CD4-positive, alpha-beta memory T cell (primary cell): ENCODE measurements around the gene RGS10. TPM values are rescaled to one million over a fixed set of nuclear protein-coding genes. Genes with fewer than 3 reads are reported as not detected.

Experiments used
- CTCF ChIA-PET: fragments of 350-600 bp; sonication (Branson Sonifier 250); formaldehyde crosslinking; loops from one replicate; lab custom pipeline; 2021; ENCODE audit warnings: inconsistent platforms; ENCODE audit not compliant: partially characterized antibody; lab: Charles Lee
- POLR2A ChIA-PET: fragments of 350-600 bp; sonication (Branson Sonifier 250); formaldehyde crosslinking; loops from one replicate; lab custom pipeline; 2021; ENCODE audit not compliant: partially characterized antibody; lab: Charles Lee
- DNase-seq, 5 donors: peaks; one replicate each; pipeline versions ENCODE4 v3.0.0 to v3.0.0-alpha.2; 2020 to 2022; ENCODE audit warnings: mixed read lengths in 1 of 5
- H3K27ac ChIP-seq: one replicate; pipeline ENCODE4 v1.7.0; 2013; ENCODE audit warnings: low read depth, low read length
- H3K27me3 ChIP-seq: 2 replicates; pipeline ENCODE4 v1.7.0; 2013; ENCODE audit warnings: mild to moderate bottlenecking, low read length, moderate library complexity; ENCODE audit not compliant: insufficient read depth
- H3K36me3 ChIP-seq: 2 replicates; pipeline ENCODE4 v1.7.0; 2013; ENCODE audit warnings: mild to moderate bottlenecking, low read length, moderate library complexity; ENCODE audit not compliant: insufficient read depth
- H3K4me1 ChIP-seq: 2 replicates; pipeline ENCODE4 v1.7.0; 2013; ENCODE audit warnings: mild to moderate bottlenecking, low read length, moderate library complexity; ENCODE audit not compliant: insufficient read depth
- H3K4me3 ChIP-seq, 2 donors: one replicate each; pipeline ENCODE4 v1.7.0; 2013; ENCODE audit warnings: low read length in 2 of 2, mild to moderate bottlenecking in 1 of 2
- H3K9me3 ChIP-seq, 2 donors: one replicate each; pipeline ENCODE4 v1.7.0; 2013; ENCODE audit warnings: low read length in 2 of 2, control low read depth in 1 of 2; ENCODE audit not compliant: control insufficient read depth in 1 of 2
- H3K27ac Mint-ChIP-seq, 7 donors: one replicate each; pipeline ENCODE4 v1.8.0; 2020 to 2021; ENCODE audit warnings: mixed read lengths in 7 of 7, mild to moderate bottlenecking in 6 of 7, inconsistent platforms in 3 of 7, moderate library complexity in 3 of 7
- H3K27me3 Mint-ChIP-seq, 2 donors: one replicate each; pipeline ENCODE4 v1.8.0; 2020 to 2021; ENCODE audit warnings: mixed read lengths in 2 of 2
- H3K36me3 Mint-ChIP-seq, 2 donors: one replicate each; pipeline ENCODE4 v1.8.0; 2020 to 2021; ENCODE audit warnings: mixed read lengths in 2 of 2, inconsistent platforms in 1 of 2, mild to moderate bottlenecking in 1 of 2
- H3K4me1 Mint-ChIP-seq, 4 donors: one replicate each; pipeline ENCODE4 v1.8.0; 2020 to 2021; ENCODE audit warnings: mixed read lengths in 4 of 4, mild to moderate bottlenecking in 1 of 4
- H3K4me3 Mint-ChIP-seq, 8 donors: one replicate each; pipeline ENCODE4 v1.8.0; 2020 to 2021; ENCODE audit warnings: mixed read lengths in 8 of 8, mild to moderate bottlenecking in 7 of 8, moderate library complexity in 6 of 8, inconsistent platforms in 3 of 8
- H3K9me3 Mint-ChIP-seq, 8 donors: one replicate each; pipeline ENCODE4 v1.8.0; 2020 to 2021; ENCODE audit warnings: mixed read lengths in 8 of 8, mild to moderate bottlenecking in 5 of 8, inconsistent platforms in 3 of 8, moderate library complexity in 1 of 8
- intact Hi-C: fragments of 100-400 bp; cut with micrococcal nuclease; formaldehyde crosslinking; loops from one replicate; pipeline ENCODE4 v1.15.1; 2023
- polyA plus RNA-seq, 2 donors: library from polyadenylated mRNA; unstranded; fragments of 300-500 nt; fragmentation: Illumina TruSeq; gene quantifications; one replicate each; pipeline ENCODE4 v1.2.3, GENCODE V29; 2021
- total RNA-seq, 2 experiments: library from RNA; stranded (reverse); gene quantifications; one replicate each; pipeline ENCODE4 v1.2.3, GENCODE V29; 2021

RGS10 gene
- total RNA-seq (100 to 1,000 TPM; 115 to 122 TPM), polyA plus RNA-seq (100 to 1,000 TPM; 153 to 187 TPM)

GRCh38 chr10:119542357-119542987 lies at the start of gene RGS10:
Gene RGS10, minus strand, starts transcription at chr10:119542719. Its CDS starts 81 bp downstream, at chr10:119542638.
- ChIA-PET CTCF (interaction anchor here (0.6 to 5.1 kb wide), 39 partner anchors 8 to 494 kb away, joined by 3 to 57 read pairs (median 5); partner anchors contain the start of gene GRK5), POLR2A (interaction anchor here (0.6 to 7.7 kb wide), 35 partner anchors 10 to 788 kb away, joined by 3 to 107 read pairs (median 6); partner anchors contain the start of genes BAG3, CACUL1, GRK5 and MCMBP)
- no peaks in the 10 kb centered on the region for H3K9me3 ChIP-seq
- no peaks in the 10 kb centered on the region for H3K36me3 ChIP-seq
- no peaks in the 10 kb centered on the region for H3K27me3 ChIP-seq
- H3K4me3 ChIP-seq = peak within 1 kb of the TSS; percentile 30 to 88
- Mint-ChIP-seq H3K27me3 (no peaks in the 10 kb centered on the region), H3K4me1 (peaks cover 35 to 50% (median 45%) of the 10 kb centered on the region in 4 donors), H3K4me3 (peak within 1 kb of the TSS; percentile 94 to 98 (median 95)), H3K9me3 (peaks cover 0 to 1% (median 0%) of the 10 kb centered on the region in 8 donors), H3K27ac (peak within 1 kb of the TSS; percentile 83 to 96 (median 95)), H3K36me3 (peaks cover 0 to 10% of the 10 kb centered on the region in 2 donors)
- intact Hi-C loops = loop anchor here (1.0 to 5.0 kb wide), 9 partner anchors 26 to 785 kb away; partner anchors contain the start of genes MCMBP and TIAL1
- peak; percentile 75 to 81 (median 77) for DNase-seq
- H3K27ac ChIP-seq = peak within 1 kb of the TSS; percentile 57
- H3K4me1 ChIP-seq = peaks cover 50% of the 10 kb centered on the region

GRCh38 chr10:119588071-119588470 lies 45.6 kb upstream of the RGS10 start:
- peaks cover 9 to 20% of the 10 kb centered on the region in 2 donors for H3K36me3 Mint-ChIP-seq
- peaks cover 23 to 38% (median 30%) of the 10 kb centered on the region in 4 donors for H3K4me1 Mint-ChIP-seq

GRCh38 chr10:119578355-119578754 lies 35.8 kb upstream of the RGS10 start:
- Mint-ChIP-seq H3K4me3 (no peak overlapping the region), H3K27ac (no peak overlapping the region), H3K4me1 (peaks cover 17 to 26% (median 23%) of the 10 kb centered on the region in 4 donors), H3K9me3 (no peaks in the 10 kb centered on the region), H3K27me3 (no peaks in the 10 kb centered on the region), H3K36me3 (peaks cover 48 to 67% of the 10 kb centered on the region in 2 donors)
- intact Hi-C loops = no loop called here
- Histone ChIP-seq H3K27ac (no peak overlapping the region), H3K9me3 (no peaks in the 10 kb centered on the region), H3K36me3 (peaks cover 50% of the 10 kb centered on the region), H3K27me3 (no peaks in the 10 kb centered on the region), H3K4me3 (no peak overlapping the region), H3K4me1 (peaks cover 29% of the 10 kb centered on the region)
- no peak for DNase-seq
- ChIA-PET CTCF (no interaction called here), POLR2A (no interaction called here)

More at GRCh38 chr10:119588071-119588470, 45.6 kb upstream of the RGS10 start:
- Histone ChIP-seq H3K4me3 (no peak overlapping the region), H3K27me3 (no peaks in the 10 kb centered on the region), H3K36me3 (peaks cover 26% of the 10 kb centered on the region), H3K27ac (no peak overlapping the region), H3K9me3 (no peaks in the 10 kb centered on the region), H3K4me1 (peaks cover 72% of the 10 kb centered on the region)
- CTCF ChIA-PET = interaction anchor here (1.2 kb wide), 1 partner anchor 99 kb away, joined by 4 read pairs; no protein-coding TSS in a partner anchor
- no peak for DNase-seq
- POLR2A ChIA-PET = interaction anchor here (0.5 to 0.8 kb wide), 2 partner anchors 14 to 508 kb away, joined by 3 read pairs; partner anchors contain the start of gene EIF3A
- no peak overlapping the region for H3K4me3 Mint-ChIP-seq
- intact Hi-C loops = no loop called here
- H3K27me3 Mint-ChIP-seq = no peaks in the 10 kb centered on the region
- no peaks in the 10 kb centered on the region for H3K9me3 Mint-ChIP-seq
- no peak overlapping the region for H3K27ac Mint-ChIP-seq

- Histone ChIP-seq H3K9me3 (no peaks in the 10 kb centered on the region), H3K27me3 (no peaks in the 10 kb centered on the region), H3K4me1 (peaks cover 24% of the 10 kb centered on the region), H3K27ac (peak overlapping the region; percentile 34), H3K4me3 (no peak overlapping the region), H3K36me3 (peaks cover 44% of the 10 kb centered on the region)
- intact Hi-C loops = no loop called here
- H3K9me3 Mint-ChIP-seq = no peaks in the 10 kb centered on the region
- peaks cover 44 to 58% of the 10 kb centered on the region in 2 donors for H3K36me3 Mint-ChIP-seq
- H3K27me3 Mint-ChIP-seq = no peaks in the 10 kb centered on the region
- H3K4me3 Mint-ChIP-seq = peak overlapping the region in 2 of 8 donors; percentile 28 to 68
- peak overlapping the region; percentile 38 to 96 (median 63) for H3K27ac Mint-ChIP-seq
- H3K4me1 Mint-ChIP-seq = peaks cover 15 to 20% (median 17%) of the 10 kb centered on the region in 4 donors
- peak in 4 of 5 donors; percentile 15 to 19 (median 16) for DNase-seq
- ChIA-PET CTCF (interaction anchor here (0.6 to 1.2 kb wide), 2 partner anchors 10 to 35 kb away, joined by 3 to 4 read pairs; no protein-coding TSS in a partner anchor), POLR2A (interaction anchor here (0.9 to 2.4 kb wide), 3 partner anchors 17 to 367 kb away, joined by 3 to 7 read pairs (median 4); partner anchors contain the start of gene RGS10)
These were observed 33.5 kb upstream of the RGS10 start for GRCh38 chr10:119575991-119576390.

- peak overlapping the region; percentile 34 for H3K27ac ChIP-seq
- peaks cover 24% of the 10 kb centered on the region for H3K4me1 ChIP-seq
- H3K36me3 ChIP-seq = peaks cover 44% of the 10 kb centered on the region
- no peaks in the 10 kb centered on the region for H3K27me3 Mint-ChIP-seq
- H3K36me3 Mint-ChIP-seq = peaks cover 44 to 58% of the 10 kb centered on the region in 2 donors
- ChIA-PET CTCF (interaction anchor here (0.6 kb wide), 1 partner anchor 10 kb away, joined by 4 read pairs; no protein-coding TSS in a partner anchor), POLR2A (interaction anchor here (0.9 to 2.4 kb wide), 3 partner anchors 17 to 366 kb away, joined by 3 to 7 read pairs (median 4); partner anchors contain the start of gene RGS10)
- H3K27ac Mint-ChIP-seq = peak overlapping the region; percentile 24 to 96 (median 84)
- peak overlapping the region in 5 of 8 donors; percentile 26 to 68 (median 54) for H3K4me3 Mint-ChIP-seq
- no peak overlapping the region for H3K4me3 ChIP-seq
- peaks cover 15 to 20% (median 17%) of the 10 kb centered on the region in 4 donors for H3K4me1 Mint-ChIP-seq
- H3K9me3 ChIP-seq = no peaks in the 10 kb centered on the region
- intact Hi-C loops = no loop called here
- peak; percentile 53 to 65 (median 63) for DNase-seq
- no peaks in the 10 kb centered on the region for H3K27me3 ChIP-seq
- no peaks in the 10 kb centered on the region for H3K9me3 Mint-ChIP-seq
These were observed 33.0 kb upstream of the RGS10 start for GRCh38 chr10:119575506-119575905.

- Mint-ChIP-seq H3K27me3 (no peaks in the 10 kb centered on the region), H3K9me3 (no peaks in the 10 kb centered on the region), H3K36me3 (peaks cover 4 to 5% of the 10 kb centered on the region in 2 donors), H3K4me1 (peaks cover 0 to 1% (median 0%) of the 10 kb centered on the region in 4 donors), H3K4me3 (no peak overlapping the region), H3K27ac (no peak overlapping the region)
- no peak overlapping the region for H3K27ac ChIP-seq
- no peaks in the 10 kb centered on the region for H3K4me1 ChIP-seq
- ChIA-PET POLR2A (no interaction called here), CTCF (no interaction called here)
- no peaks in the 10 kb centered on the region for H3K36me3 ChIP-seq
- H3K27me3 ChIP-seq = no peaks in the 10 kb centered on the region
- no peak for DNase-seq
- intact Hi-C loops = no loop called here
- no peak overlapping the region for H3K4me3 ChIP-seq
- no peaks in the 10 kb centered on the region for H3K9me3 ChIP-seq
These were observed 25.5 kb upstream of the RGS10 start for GRCh38 chr10:119567978-119568377.

GRCh38 chr10:119562097-119562496 lies 19.6 kb upstream of the RGS10 start:
- Mint-ChIP-seq H3K27me3 (no peaks in the 10 kb centered on the region), H3K4me1 (no peaks in the 10 kb centered on the region), H3K4me3 (no peak overlapping the region), H3K36me3 (no peaks in the 10 kb centered on the region), H3K27ac (no peak overlapping the region), H3K9me3 (no peaks in the 10 kb centered on the region)
- Histone ChIP-seq H3K27ac (no peak overlapping the region), H3K4me1 (no peaks in the 10 kb centered on the region), H3K27me3 (no peaks in the 10 kb centered on the region), H3K9me3 (no peaks in the 10 kb centered on the region), H3K4me3 (no peak overlapping the region), H3K36me3 (no peaks in the 10 kb centered on the region)
- DNase-seq = no peak
- POLR2A ChIA-PET = no interaction called here
- intact Hi-C loops = no loop called here
- CTCF ChIA-PET = no interaction called here
